ENCODE data around the gene TAF5L. TPM values are rescaled to one million over a fixed set of nuclear protein-coding genes. Genes with fewer than 3 reads are reported as not detected.

The TAF5L gene
- total RNA-seq, 1 donor from 2014 or later = 24.4 TPM

DNA sequence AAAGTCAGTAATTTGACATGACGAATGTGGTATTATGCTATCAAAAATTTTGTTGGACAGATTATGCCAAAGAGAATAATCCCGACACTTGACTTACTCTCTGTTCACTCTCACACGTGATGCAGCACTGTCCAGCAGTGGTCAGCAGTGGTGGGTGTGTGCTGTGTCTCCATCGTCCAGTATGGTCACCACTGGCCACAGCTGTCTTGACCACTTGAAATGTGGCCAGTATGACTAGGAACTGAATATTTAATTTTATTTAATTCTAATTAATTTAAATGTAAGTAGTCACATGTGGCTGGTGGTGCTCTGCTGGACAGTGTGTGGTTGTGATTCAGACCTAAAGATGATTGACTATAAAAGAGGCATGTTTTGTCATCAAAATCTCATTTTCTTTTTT, 24.1 kb upstream of the TAF5L start:
- Mint-ChIP-seq H3K9me3 (no peaks in the 10 kb centered on the region), H3K4me1 (no peaks in the 10 kb centered on the region), H3K36me3 (ENCODE audit: low read depth) (peaks cover 83% of the 10 kb centered on the region), H3K27ac (no peak overlapping the region), H3K27me3 (no peaks in the 10 kb centered on the region), H3K4me3 (no peak overlapping the region)
- intact Hi-C loops (cut with micrococcal nuclease) = no loop called here
- ATAC-seq (ENCODE audit: low read depth) (no peak), DNase-seq (no peak)
- ChIA-PET POLR2A (no interaction called here), CTCF (no interaction called here)
- no peak for TF ChIP-seq CTCF (IDR thresholded peaks at IDR 0.05)

DNA sequence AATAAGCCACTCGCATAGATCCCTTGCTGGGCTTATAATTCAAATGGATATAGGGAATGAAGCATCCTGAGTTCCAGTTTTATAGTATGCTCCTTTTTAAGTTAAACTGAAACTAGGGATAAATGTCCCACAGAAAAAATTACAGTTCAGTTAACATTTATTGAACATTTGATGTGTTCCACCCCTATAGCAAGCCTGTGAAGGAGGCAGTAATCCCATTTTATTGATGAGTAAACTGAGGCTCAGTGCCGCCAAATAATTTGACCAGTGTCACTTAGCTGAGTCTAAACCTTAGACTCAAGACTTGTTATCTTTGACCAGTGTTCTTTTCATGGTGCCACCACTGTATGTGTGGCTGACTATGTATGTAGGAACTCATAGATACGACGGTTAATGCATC, 22.5 kb upstream of the TAF5L start:
- H3K4me1 Mint-ChIP-seq = peaks cover 12% of the 10 kb centered on the region
- ChIA-PET CTCF (interaction anchor here (1.1 kb wide), 1 partner anchor 13 kb away, joined by 3 read pairs; no protein-coding TSS in a partner anchor), POLR2A (interaction anchor here (0.5 kb wide), 1 partner anchor 1242 kb away, joined by 3 read pairs; the partner anchor contains the start of gene TRIM11)
- peaks cover 80% of the 10 kb centered on the region for H3K36me3 Mint-ChIP-seq (ENCODE audit: low read depth)
- ATAC-seq (ENCODE audit: low read depth) (no peak), DNase-seq (no peak)
- H3K27me3 Mint-ChIP-seq = no peaks in the 10 kb centered on the region
- no peaks in the 10 kb centered on the region for H3K9me3 Mint-ChIP-seq
- intact Hi-C loops (cut with micrococcal nuclease) = no loop called here
- no peak overlapping the region for H3K4me3 Mint-ChIP-seq
- no peak overlapping the region for H3K27ac Mint-ChIP-seq
- no peak for TF ChIP-seq CTCF (IDR thresholded peaks at IDR 0.05)

GRCh38 chr1:229645324-229645993, 19.5 kb upstream of the TAF5L start:
- no peak for ATAC-seq (ENCODE audit: low read depth)
- Mint-ChIP-seq H3K9me3 (no peaks in the 10 kb centered on the region), H3K4me3 (no peak overlapping the region), H3K4me1 (peaks cover 16% of the 10 kb centered on the region), H3K27me3 (no peaks in the 10 kb centered on the region), H3K36me3 (ENCODE audit: low read depth) (peaks cover 77% of the 10 kb centered on the region), H3K27ac (no peak overlapping the region)
- CTCF ChIA-PET = no interaction called here
- POLR2A ChIA-PET = no interaction called here
- intact Hi-C loops (cut with micrococcal nuclease) = no loop called here
- no peak for TF ChIP-seq CTCF (IDR thresholded peaks at IDR 0.05)
- no peak for DNase-seq

DNA sequence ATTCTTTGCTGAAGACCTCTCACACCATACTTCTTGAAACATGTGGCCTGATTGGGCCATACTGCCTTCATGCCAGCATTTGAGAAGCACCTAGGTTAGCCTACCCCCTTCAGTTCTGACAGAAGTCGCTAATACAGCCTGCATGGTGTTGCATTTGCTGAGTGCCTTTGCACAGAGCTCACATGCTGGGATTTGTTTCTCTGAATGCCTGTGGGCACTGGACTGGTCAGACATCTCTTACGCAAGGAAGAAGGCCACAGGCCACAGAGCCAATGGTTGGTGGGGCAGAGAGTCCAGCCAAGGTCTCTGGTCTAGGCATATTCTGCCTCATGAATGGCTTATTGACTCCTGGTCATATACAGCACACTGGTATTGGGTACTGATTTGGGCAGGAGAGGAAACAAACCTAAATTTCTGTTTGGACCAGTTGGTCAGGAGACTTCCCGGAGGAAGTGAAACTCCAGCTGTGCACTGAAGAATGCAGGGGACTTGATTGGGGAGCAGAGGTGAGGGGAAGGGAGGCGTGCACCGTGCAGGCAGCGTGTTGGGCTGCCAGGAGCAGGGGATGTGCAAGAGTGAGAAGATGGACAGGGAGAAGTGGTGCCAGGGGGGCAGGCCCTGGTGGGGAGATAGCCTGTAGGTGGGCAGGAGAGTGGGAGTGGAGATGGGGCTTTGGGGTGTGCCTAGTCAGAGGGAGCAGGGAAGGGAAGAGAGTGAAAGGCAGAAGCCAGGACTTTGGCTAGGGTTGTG, 18.2 kb upstream of the TAF5L start:
- no peak for TF ChIP-seq CTCF (IDR thresholded peaks at IDR 0.05)
- Mint-ChIP-seq H3K27ac (no peak overlapping the region), H3K4me3 (no peak overlapping the region), H3K27me3 (no peaks in the 10 kb centered on the region), H3K36me3 (ENCODE audit: low read depth) (peaks cover 77% of the 10 kb centered on the region), H3K4me1 (peaks cover 16% of the 10 kb centered on the region), H3K9me3 (no peaks in the 10 kb centered on the region)
- no peak for ATAC-seq (ENCODE audit: low read depth)
- ChIA-PET POLR2A (no interaction called here), CTCF (no interaction called here)
- DNase-seq = no peak
- intact Hi-C loops (cut with micrococcal nuclease) = no loop called here

DNA sequence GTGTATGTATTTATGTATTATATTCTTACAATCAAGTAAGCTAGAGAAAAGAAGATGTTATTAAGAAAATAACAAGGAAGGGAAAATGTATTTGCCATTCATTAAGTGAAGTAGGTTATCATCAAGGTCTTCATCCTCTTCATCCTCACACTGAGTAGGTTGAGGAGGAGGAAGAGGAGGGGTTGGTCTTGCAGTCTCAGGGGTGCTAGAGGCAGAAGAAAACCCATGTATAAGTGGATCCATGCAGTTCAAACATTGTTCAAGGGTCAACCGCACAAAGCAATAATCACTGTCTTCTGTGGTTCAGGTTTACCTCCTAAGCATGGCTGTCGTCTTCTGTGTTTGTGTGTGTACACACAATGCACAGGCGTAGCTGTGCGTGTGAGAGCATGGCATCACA, 17.0 kb upstream of the TAF5L start:
- H3K9me3 Mint-ChIP-seq = no peaks in the 10 kb centered on the region
- CTCF ChIA-PET = no interaction called here
- ATAC-seq (ENCODE audit: low read depth) (no peak), DNase-seq (no peak)
- no peak for TF ChIP-seq CTCF (IDR thresholded peaks at IDR 0.05)
- H3K27me3 Mint-ChIP-seq = no peaks in the 10 kb centered on the region
- intact Hi-C loops (cut with micrococcal nuclease) = no loop called here
- H3K36me3 Mint-ChIP-seq (ENCODE audit: low read depth) = peaks cover 77% of the 10 kb centered on the region
- POLR2A ChIA-PET = interaction anchor here (0.6 kb wide), 2 partner anchors 28 to 672 kb away, joined by 4 to 6 read pairs; no protein-coding TSS in a partner anchor
- peaks cover 16% of the 10 kb centered on the region for H3K4me1 Mint-ChIP-seq
- no peak overlapping the region for H3K27ac Mint-ChIP-seq
- H3K4me3 Mint-ChIP-seq = no peak overlapping the region

All from activated B cell treated with CpG ODN at 0.5 μM for 24 hours (primary cell).